GM18502 (cell line): ENCODE measurements around the gene ANGPT4.

Experiments
- ATAC-seq: cut with Tn5 transposase; IDR thresholded peaks from one replicate; pipeline ENCODE4 v1.9.1; 2021; ENCODE audit warnings: mild to moderate bottlenecking; ENCODE audit not compliant: unreplicated experiment, poor library complexity

Gene ANGPT4

DNA sequence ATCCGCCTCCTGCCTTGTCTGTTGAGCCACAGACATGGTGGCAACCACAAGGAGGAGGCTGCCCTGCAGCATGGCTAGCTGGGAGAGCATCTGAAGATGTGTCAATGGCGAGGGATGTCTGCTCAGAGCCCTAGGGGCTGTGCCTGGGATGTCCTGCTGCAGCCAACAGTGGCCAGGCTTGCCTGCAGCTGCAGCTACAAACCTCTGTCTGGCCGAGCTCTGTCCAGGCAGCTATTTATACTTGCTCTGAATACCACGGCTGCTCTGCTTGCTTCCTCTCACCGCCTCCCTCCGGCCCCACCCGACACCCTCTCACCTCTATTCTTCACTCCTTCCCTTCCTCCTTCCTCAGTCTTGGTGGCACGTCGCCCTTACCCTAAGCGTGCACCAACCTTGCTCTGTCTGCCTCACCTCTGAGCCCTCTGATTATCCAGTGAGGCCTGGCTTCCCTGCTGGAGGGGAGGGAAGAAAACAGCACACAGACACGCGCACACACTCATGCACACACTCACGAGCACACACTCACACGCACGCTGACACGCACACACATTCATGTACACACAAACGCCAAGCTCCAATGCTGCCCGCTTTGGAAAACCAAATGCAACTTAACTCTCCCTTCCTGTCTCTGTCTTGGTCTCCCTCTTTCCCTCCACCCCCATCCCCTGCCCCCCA is at the start of gene ANGPT4:
Gene ANGPT4 (minus strand): TSS at position 210 of the 675 bp plus-strand sequence. CDS start 120 bp downstream, at position 90.
- ATAC-seq: no peak

DNA sequence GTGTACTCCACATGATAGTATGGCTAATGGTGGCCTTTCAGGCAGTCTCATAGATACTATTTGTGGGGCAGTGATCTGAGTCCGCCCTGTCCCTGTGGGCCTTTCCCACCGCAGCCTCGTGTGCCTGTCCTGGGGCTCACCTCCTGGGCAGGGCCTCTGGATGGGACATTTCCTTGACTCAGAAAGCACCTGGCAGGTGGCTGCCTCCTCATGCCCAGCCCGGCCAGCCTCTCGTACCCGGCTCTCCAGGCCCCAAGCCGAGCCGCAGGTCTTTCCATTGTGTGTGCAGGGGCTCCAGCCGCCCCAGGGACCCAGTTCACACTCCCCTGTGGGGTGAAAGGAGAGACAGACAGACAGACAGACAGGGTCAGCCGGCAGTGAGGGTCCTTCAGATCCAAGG is 47.7 kb upstream of the ANGPT4 start:
- no peak for ATAC-seq

DNA sequence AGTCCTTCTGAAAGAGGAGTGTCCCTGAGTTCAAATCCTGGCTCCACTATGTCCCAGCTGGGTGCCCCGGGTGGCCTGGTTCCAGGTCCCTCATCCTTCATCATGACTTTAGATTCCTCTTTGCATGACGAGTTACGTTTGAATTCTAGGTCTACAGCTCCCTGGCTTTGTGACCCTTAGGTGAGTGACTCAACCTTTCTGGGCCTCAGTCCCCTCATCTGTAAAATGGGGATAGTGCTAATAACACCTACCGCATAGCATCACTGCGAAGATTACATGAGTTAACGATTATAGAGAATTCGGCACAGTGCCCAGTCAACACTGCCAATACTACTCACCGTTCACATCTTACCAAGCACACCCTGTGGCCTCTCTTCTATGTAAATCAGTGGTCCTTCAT is 46.5 kb upstream of the ANGPT4 start:
- no peak for ATAC-seq

DNA sequence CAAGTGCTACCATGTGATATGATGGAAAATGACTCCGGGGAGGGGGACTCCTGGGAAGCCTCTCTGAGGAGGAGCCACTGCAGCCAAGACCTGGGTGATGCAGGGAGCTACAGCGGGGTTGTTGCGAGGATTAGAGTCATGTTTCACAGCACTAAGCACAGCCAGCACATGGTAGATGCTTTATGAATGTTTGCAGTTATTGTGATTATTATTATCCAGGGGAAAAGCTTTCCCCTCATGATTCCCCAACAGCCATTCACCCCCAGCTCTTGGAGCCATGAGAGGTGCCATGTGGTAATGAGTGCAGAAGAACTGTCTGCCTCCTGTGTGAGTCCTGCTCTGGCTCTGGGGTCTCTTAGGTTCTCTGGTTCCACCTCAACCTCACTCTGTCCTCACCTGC is 46.1 kb upstream of the ANGPT4 start:
- no peak for ATAC-seq

GRCh38 chr20:961768-962167 is 45.6 kb upstream of the ANGPT4 start:
- no peak for ATAC-seq

DNA sequence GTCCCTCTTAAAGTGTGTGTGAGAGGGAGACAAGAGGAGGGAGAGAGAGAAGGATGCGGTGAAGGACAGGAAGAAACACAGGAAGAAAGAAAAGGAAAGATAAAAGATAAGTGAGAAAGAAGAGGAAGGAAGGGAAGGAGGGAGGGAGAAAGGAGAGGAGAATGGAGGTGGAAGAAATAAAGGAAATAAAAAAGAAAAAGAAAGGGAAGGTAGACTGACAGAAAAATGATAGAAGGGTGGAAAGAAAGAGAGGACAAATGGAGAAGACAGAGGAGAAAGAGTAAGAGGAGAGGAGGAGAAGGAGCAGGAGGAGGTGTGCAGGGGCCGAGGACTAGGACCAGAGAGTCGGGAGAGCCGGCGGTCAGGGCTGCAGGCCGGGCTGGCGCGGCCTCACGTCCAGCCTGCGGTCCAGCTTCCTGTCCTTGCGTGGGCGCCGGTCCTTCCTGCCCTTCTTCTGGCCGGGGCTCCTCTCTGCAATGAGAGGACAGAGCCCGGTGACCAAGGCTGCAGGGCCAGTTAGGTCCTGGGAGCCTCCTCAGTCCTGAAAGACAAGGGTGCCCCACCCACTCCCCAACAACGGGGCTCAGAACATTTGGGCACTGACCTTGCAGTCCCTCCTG is 44.0 kb upstream of the ANGPT4 start:
- no peak for ATAC-seq

DNA sequence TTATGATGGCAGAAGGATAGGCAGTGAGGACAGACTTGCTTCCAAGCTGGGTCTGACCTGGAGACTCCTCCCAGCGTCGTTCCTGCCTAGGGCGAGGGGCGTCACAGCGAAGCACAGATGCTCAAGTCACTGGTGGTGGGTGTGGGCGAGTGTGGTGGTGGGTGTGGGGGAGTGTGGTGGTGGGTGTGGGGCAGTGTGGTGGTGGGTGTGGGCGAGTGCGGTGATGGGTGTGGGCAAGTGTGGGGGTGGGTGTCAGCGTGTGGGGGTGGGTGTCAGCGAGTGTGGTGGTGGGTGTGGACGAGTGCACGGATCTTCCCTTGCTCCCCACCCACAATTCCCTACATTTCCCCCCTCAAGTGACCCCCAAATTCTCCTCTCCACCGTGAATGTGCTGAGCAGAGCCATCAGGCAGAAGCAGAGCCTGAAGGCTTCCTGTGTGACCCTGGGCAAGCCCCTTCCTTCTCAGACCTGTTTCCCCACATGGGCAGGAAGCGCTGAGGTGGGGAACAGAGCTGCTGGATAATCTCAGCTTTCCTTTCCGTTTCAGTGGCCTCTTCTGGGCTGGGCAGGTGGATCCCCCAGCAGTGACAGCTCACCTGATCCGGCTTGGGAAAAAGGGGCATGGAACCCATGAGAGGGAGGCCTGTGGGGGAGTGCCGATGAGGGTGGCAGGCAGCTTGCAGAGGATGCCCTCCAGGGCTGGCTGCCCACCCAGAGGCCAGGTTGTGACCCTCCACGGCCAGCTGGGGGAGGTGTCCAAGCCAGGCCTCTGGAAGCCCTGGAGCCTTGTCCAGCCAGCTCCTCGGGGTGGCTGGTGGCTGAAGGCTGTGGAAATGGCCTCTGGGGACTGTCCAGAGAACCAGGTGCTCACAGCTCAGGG is 43.0 kb upstream of the ANGPT4 start:
- no peak for ATAC-seq

- no peak for ATAC-seq
Measured at GRCh38 chr20:957544-957943, 41.4 kb upstream of the ANGPT4 start.

GRCh38 chr20:956330-956951 is 40.3 kb upstream of the ANGPT4 start:
- no peak for ATAC-seq

DNA sequence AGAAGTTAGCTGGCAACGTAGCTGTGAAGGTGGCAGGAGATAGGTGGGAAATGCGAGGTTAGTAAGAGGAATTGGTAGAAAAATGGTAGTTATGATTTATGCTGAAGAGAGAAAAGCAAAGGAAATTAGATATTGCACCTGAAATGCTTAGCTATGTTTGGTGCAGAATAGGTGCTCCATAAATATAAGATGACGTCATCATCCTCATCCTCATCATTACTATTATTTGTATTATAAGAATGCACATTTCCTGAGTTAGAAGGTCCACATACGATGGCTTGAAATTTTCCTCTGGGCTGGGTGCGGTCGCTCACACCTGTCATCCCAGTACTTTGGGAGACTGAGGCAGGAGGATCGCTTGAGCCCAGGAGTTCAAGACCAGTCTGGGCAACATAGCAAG is 39.5 kb upstream of the ANGPT4 start:
- ATAC-seq: no peak

DNA sequence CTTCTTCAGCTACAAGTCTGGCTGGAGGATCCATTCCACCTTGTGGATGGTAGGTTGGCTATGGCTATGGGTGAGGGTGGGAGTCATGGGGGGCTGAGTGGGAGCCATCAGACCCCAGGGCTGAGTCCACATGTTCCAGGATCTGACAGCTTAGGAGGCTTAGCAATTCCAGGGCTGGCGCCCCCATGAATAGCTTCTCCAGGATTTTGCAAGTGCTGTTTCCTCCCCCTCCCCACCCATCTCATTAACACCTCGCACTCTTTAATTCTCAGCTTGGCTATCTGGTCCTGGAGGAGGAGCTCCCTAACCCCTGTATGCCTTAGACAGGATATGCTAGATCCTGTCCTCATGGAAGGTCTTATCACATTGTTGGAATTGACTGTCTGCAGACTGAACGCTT is 39.0 kb upstream of the ANGPT4 start:
- no peak for ATAC-seq

- ATAC-seq: no peak
Measured at GRCh38 chr20:953742-954141, 37.6 kb upstream of the ANGPT4 start.

DNA sequence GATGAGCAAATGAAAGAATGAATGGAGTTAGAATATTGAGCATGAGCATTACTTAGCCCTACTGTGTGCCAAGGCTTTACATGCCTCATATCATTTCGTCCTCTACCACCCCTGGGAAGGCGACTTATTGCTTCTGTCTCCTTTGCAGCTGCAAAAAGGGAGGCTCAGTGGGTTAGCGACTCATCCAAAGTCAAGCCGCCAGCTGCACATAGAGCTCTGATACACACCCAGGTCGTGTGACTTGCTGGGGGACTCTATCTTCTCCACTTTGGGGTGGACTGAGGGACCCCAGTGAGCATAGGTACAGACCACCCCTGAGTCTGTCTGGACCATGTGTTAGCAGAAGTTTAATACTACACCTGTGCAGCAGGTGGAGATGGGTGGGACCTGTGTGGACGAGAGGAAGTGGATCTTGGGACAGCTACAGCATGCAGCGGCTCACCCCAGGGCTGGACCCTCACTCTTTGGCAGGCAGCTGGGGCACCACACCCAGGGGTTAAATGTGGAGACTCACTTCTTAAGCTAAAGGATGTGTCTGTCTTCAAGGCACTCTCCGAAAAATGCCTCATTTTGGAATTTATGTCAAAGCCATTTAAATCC is 36.2 kb upstream of the ANGPT4 start:
- no peak for ATAC-seq

DNA sequence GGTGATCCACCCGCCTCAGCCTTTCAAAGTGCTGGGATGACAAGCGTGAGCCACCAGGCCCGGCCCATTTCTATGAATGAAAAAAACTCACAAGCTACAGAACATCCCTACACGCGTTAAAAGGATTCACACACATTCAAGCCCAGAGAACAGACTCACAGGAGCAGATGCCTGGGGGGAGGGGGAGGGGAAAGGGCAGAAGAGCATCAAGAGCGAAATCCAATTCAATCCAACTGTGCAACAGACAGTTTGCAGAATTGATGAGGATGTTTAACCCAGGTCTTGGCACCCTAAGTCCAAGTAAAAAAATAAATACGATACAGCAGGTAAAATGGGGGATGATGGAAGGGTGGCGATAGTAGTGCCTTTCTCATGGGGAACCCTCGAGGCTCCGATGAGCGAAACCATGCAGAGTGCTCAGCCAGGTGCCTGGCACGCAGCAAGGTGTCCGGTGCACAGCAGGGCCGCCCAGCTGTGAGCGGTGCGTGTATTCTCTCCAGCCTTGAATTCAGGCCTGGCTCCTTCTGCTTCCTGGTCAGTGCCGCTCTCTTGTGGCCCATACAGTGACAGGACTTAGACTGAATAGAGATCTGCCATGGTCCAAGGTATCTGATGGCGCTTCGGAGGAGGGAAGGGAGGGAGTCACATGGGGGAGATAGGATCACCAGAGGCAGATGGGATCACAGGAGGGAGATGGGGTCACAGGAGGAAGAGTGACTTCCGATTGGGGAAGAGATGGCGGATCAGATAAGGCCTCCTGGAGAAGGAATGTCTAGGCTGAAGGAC is 35.4 kb upstream of the ANGPT4 start:
- ATAC-seq: no peak

- ATAC-seq: no peak
Measured at GRCh38 chr20:949717-950116, 33.6 kb upstream of the ANGPT4 start.

DNA sequence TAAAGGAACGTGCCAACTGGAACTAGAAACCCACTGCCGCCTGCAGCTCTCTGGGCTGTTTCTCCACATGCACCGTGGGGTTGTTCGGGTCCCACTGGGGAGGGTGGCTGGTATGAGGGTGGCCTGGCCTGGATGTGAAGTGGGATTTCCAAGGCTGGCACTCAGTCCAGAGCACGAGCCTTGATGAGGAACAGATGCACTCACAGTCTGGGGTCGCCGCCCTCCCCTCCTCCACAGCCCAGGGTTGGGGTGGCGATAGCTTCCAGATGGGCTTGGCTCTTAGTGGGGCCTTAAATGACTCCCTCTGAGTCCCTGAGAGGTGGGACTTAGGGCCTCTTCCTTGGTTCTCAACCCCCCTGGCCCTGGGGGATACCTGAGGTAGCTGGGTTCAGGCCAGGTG is 30.7 kb upstream of the ANGPT4 start:
- ATAC-seq: no peak

DNA sequence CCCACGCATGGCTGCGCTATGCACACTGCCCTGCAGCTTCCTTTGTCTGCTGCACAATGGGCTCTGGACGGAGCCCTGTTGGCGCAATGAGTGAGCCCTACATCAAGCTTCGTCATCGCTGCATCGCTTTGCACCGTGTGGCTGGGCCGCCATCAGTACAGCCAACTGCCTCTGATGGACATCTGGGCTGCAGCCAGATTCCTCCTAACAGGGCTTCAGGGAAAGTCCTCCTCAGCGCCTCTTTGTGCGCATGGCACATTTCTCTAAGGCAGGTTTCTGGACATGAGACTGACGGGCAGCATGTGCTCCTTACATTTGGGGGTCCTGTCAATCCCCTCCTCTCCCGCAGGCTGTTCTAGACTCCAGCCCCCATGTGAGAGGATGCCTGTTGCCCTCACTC is 29.7 kb upstream of the ANGPT4 start:
- ATAC-seq: no peak

- ATAC-seq: no peak
Measured at GRCh38 chr20:944774-945410, 28.8 kb upstream of the ANGPT4 start.

DNA sequence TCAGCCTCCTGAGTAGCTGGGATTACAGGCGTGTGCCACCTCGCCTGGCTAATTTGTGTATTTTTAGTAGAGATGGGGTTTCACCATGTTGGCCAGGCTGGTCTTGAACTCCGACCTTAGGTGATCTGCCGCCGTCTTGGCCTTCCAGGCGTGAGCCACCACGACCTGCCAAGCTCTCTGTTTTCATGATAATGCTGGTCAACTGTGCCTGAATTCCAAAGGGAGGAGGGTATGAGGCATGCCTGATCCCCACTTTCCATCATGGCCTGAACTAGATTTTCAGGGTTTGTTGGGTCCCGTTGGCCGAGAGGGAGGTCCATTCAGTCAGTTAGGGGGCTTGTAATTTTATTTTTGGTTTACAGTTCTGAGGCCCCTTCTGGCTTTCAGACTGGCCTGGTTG is 28.0 kb upstream of the ANGPT4 start:
- ATAC-seq: no peak
